HG03432 (cell line): Measurements from ENCODE around the gene SAP30.

Source experiments
- ATAC-seq: cut with Tn5 transposase; IDR thresholded peaks from one replicate; pipeline ENCODE4 v1.9.1; 2021; ENCODE audit warnings: mild to moderate bottlenecking, moderate library complexity; ENCODE audit not compliant: unreplicated experiment

Gene SAP30

DNA sequence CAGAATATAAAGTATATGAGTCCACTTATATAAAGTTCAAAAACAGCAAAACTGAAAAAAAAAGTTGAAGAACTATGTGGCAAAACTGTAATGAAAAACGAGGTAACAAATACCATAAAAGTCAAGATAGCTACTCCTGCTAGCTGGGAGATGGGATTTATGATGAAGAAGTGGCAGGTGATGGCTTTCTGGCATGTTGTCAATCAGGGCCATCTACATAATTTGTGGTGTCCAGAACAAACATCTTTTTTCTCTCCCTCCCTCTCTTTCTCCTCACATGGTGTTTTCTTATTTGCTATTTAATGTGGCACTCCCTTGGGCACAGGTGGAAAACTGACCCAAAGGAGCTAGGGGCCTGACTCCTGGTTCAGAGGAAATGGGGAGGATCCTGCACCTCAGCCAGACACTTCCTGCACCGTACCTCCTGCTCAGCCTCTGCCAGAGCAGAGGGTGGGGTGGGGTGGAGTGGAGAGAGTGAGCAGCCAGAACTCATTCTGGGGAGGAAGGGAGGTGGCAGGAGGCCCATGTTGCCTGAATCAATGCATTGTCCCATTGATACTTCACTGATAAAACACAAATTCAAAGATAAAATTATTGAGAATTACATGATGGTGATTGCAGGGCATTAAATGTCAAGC, 5.3 kb upstream of the SAP30 start:
- ATAC-seq: no peak

DNA sequence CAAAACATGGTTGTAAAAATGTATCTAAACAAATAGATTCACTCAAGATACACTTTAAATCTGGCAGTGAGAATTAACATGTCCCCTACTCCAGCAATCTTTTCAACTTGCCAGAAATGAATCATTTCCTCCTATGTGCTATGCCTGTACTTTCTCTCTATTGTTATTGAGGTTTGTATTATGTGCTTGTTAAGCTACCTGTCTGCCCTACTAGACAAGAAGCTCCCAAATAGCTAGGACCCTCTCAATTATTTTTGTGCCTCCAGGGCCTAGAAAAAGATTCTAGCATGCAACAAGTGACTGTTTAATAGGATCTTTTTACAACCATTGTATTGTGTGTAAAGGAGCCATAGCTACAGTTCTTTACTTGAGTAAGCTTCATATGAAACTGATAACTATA, 3.5 kb upstream of the SAP30 start:
- peak; percentile 18 for ATAC-seq

DNA sequence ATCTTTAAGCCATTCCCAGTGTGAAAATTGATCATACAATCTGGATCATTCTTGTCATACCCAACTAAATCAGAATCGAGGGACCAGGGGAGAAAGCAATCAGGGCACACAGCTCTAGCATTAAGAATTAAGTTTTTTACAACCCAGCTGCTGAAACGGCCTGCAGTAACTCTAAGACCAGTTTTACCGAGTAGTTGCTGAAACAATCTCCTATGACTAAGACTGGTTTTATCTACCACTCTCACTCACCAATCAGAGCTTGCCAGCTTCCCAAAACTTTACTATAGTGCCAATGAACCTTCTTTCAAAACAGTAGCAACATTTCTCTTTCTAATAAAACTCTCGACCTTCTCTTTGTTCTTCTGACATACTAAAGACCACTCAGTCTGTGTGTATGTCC, 2.8 kb upstream of the SAP30 start:
- no peak for ATAC-seq

DNA sequence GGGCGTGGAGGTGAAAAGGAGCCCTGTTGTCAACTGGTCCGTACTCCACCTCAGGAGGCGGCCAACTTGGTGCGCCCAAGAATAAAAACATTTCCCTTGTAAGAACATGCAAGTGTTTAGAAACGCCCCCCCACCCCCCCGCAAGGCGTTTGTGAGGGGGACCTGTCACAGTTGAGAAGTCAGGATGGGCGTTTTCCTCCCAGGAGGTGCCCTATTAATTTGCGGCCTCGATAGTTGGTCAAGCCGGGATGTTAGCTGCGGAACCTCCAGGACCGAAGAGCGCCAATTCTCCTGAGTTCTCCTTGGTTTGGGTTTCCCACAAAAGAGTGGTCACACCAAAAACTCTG, 651 bp upstream of the SAP30 start:
- peak; percentile 2 for ATAC-seq

DNA sequence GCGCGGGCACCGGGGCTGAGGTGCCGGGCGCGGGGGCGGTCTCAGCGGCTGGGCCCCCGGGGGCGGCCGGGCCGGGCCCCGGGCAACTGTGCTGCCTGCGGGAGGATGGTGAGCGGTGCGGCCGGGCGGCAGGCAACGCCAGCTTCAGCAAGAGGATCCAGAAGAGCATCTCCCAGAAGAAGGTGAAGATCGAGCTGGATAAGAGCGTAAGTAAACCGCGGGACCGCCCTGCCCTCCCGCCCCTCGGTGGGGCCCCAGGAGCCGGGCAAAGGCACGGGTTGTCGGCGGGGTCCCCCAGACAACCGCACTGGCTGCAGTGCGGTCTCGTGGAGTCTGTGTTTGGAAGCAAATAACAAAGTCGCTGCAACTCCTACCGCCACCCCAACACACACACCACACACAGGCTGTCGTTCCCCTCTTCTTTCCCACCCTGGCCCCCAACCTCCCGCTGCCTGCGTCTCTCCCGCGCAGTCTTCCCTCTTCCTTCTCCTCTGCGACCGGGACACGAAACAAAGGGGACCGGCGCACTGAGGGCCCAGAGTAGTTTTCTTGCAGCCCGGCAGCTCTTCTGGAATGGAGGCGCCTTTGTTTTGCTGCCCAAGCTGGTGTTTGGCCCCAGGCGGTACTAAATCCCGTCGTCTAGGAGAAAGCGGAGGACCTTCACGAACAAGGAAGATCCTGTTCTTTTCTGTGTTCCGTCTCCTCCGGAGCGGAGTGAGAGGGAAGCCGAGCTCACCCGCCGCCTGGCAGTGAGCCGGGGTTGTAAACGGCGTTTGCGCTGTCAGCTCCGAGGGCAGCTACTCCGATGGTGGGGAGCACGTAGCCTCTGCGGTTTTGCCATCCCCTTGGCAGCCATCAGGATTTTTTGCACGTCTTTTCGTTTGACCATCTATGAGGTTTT, 788 bp downstream of the SAP30 start:
- peak; percentile 27 for ATAC-seq

DNA sequence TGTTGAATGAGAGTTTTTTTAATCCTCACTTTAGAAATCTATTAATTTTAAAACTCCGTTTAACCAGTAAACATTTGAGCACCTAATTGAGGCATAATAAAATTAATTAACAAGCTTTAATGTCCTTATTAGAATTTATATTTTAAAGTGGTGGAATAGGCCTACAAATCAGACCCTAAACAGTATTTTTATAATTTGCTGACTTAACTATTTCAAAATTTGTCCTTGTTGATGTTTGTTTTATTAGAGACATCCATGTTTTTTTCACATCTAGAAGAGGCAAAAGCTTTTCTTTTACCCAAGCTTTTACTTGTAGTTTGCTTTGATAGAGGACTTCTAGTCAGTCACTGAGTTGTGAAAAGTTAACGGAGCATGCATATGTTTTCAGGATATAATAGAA, 3.8 kb downstream of the SAP30 start:
- no peak for ATAC-seq

DNA sequence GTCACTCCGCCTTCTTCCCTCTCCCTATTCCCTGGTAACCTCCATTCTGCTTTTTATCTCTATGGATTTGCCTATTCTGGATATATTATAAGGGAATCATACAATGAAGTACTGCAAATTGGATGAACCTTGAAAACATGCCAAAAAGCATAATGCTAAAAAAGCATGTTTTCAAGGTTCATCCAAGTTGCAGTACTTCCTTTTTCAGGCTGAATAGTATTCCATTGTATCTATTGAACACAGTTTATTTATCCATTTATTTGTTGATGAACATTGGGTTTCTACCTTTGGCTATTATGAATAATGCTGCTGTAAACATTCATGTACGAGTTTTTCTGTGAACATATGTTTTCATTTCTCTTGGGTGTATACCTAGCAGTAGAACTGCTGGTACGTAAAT, 9.2 kb downstream of the SAP30 start:
- ATAC-seq: no peak

DNA sequence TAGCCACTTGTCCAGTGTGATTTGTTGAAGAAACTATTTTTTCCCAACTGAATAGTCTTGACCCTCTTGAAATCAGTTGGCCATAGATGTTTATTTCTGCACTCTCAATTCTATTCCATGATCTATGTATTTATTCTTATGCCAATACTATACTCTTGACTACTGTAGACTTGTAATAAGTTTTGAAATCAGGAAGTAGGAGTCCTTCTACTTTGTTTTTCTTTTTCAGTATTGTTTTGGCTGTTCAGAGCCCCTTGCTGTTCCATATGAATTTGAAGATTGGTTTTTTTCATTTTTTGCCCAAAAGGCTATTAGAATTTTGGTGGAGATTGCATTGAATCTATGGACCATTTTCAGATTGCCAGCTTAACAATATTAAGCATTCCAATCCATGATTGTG, 10.2 kb downstream of the SAP30 start:
- no peak for ATAC-seq

DNA sequence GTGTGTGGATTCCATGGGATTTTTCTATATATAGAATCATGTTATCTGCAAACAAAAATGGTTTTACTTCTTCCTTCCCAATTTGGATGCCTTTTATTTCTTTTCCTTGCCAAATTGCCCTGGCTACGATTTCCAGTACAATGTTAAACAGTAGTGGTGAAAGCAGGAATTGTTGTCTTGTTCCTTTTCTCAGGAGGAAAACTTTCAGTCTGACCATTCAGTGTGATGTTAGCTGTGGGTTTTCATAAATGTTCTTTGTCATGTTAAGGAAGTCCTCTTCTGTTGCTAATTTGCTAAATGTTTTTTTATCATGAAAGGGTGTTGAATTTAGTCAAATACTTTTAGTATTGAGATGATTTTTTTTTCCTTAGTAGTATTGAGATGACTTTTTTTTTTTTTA, 10.9 kb downstream of the SAP30 start:
- no peak for ATAC-seq

DNA sequence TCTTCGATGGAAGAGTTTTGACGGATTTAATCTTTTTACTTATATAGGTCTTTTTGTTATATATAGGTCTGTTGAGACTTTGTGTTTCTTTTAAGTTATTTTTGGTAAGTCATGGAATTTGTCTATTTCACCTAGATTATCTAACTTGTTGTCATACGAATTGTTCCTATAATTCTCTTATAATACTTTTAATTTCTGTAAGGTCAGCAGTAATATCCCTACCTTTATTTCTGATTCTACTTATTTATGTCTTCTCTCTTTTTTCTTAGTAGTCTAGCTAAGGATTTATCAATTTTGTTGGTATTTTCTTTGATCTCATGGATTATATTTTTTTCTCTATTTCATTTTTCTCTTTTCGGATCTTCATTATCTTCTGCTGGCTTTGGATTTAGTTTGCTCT, 11.6 kb downstream of the SAP30 start:
- ATAC-seq: no peak

DNA sequence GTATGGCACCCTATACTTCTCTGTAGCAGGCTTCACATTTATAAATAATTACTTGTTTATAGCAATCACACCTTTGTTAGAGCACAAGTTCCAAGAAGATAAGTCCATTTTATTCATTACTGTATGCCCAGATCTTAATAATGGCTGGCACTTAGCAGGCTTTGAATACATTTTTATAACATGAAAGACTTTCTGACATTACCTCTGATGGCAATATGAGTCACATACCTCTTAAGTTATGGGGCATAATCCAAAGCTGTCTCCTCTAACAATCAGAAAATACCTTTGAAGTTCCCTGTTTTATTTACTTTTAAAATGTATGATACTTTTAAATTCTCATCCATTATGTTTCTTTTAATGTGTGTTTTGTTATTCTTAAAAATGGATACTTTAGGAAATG, 16.0 kb downstream of the SAP30 start:
- ATAC-seq: no peak

DNA sequence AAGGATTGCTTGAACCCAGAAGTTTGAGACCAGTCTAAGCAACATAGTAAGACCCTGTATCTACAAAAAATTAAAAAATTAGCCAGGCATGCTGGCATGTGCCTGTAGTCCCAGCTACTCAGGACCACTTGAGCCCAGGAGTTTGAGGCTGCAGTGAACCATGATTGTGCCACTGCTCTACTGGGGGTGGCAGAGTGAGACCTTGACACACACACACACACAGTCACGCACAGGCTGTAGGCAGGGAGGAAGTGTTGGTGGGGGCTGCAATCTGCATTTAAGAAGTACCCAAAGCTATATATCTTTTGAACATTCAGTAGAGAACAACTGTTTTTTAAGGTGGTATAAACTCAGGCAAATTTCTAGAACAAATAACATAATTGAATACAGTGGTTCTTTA, 20.9 kb downstream of the SAP30 start:
- no peak for ATAC-seq

DNA sequence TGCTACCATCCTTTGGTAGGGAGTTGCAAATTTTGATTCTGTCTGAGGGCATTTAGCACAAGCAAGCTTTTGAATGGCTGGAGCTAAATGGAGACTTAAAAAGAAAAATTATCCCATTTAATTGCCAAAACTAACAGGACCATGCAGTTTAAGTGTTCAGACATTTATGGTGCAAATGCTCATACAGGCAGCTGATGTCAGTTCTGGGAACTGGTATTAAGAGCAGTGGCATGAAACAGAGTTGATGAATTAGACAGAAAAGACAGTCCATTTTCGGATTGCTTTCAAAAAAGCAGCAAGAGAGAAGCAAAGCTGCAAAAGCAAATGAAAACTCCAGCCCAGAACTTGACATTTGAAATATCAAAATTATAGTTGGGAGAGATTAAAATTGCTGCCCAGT, 26.9 kb downstream of the SAP30 start:
- no peak for ATAC-seq

DNA sequence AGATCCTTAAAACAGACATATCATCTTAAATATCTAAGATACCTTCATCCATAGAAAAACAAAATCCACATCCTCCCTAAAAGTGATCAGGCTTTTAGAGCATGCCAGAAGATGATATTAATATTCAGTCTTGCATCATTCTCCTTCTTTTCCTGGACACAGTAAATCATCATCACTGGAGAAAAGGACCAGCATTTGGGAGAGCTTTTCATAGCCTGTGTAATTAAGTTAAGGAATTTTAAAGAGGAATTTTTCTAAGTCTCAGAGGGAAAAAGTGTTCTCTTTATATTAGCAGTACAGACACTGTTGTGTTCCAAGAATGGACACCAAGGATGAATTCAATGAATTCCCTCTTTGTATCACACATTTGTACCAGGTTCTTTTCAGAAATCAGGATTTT, 27.5 kb downstream of the SAP30 start:
- ATAC-seq: no peak

DNA sequence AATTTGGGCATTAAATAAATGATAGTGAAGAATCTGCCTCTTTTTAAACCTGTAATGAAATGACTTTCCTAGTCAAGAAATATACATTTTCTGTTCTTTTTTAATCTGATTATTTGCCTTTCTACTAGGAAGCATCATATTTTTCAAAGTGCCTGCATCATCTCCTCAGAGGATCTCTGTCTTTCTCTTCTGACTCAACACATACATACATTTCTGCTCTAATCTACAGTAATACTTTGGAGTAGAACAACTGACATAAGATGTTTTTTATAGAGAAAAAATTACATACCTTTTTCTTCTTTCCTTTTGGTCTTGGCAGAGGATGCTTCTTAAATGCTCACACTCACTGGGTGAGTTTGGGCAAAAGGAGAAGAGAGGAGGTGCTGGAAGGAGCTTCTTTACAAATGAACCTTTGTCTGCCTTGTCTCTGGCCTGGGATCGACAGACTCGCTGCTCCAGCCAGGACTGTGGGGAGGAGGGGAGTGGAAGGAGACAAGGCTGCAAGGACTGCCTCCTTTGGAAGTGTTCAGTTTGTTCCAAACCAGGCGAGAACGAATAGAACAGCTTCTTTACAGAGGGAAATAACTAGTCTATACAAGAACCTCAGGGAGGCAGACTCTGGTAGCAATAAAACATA, 28.1 kb downstream of the SAP30 start, which contains the start of gene SCRG1:
TSS of gene SCRG1 (minus strand) at position 338 of the 637 bp plus-strand sequence. CDS start 7,702 bp downstream, outside the sequence.
- no peak for ATAC-seq

DNA sequence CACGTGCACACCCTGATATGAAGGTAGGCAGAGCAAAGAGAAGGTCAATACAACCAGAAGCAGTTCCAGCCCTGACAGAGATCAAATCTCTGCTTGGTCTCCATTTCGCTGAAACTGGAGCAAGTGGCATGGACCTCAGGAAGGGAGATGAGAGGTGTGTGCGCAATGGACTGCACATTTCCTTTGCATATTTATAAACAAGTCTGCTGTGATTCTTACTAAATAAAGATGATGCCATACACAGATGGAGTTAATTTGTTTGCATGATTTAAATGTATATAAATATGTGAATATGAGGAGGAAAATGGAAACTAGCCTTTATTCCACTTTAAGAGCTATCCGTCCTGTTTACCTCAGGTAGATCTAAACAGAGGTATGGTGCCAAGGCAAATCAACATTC, 30.3 kb downstream of the SAP30 start:
- ATAC-seq: no peak

DNA sequence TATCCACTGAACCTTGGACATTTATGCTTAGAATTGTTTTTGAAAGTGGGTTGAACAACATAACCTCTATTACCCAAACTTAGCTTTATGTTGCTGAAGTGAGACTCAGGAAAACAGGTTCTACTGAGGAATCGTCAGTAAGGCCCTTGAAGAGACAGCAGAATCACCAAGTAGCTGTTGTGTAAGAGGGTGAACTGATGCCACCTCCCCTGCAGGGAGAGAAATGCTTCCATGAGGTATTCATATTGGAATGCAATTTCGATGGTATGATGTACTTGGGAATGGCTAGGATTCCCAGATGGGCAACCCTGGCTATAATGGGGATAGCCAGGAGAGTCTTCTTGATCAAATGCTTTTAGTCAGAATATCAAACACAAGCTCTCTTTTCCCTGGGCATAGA, 32.3 kb downstream of the SAP30 start:
- no peak for ATAC-seq

DNA sequence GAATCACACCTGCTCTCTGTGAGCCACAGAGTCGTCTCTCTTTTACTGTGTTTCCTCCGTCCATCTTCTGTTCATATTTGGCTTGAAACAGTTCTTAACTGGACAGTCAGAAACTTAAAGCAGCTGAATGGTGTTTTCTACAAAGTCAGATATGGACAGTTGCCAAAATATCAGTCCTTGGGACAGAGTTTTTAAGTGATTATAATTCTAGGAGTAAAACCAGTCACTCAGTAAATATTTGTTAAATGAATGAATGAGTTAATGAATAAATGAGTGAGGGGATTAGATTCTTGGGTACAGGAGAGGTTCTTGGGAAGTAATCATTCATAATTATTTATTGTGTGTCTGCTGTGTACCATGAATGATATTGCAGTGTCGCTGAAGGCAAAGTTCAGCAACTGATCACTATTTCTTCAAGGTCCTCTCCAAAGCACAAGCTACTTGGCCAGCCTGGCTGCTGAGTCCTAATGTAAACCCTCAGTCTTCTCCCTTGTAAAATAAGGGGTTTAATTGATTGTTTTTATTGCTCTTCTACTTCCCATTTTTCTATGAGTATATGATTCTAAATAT, 33.6 kb downstream of the SAP30 start:
- ATAC-seq: no peak

DNA sequence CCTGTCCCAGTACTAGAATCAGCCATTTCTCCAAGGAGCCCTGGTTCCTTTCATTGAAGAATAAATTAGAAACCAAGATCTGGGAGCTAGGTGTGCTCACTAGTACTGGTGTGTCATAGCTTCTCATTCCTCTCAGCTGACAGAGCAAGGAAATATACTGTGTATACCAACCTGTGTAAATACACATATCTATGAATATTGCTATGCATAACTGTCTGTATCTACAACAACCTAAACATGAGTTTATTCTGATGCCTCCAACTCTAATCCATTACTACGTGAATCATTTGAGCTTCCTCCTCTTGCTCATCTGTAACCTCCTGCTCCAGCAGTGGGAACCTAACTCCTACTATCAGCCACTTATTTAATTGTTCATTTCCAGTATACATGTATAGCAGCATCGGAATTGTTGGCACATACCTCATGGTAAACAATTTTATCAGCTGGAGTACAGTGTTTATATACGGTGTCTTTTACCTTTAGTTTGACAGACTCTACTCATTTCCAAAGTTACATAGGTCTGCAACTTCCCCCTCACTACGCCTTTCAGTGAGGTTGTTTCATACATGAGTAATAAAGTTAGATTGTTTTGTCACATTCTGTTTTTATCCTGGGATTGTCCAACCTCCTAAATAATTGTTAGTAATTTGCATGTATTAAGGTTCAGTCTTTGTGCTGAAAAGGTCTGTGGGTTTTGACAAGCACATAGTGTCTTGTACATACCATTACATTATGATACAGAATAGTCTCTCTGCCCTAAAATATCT, 35.3 kb downstream of the SAP30 start:
- ATAC-seq: peak; percentile 73

DNA sequence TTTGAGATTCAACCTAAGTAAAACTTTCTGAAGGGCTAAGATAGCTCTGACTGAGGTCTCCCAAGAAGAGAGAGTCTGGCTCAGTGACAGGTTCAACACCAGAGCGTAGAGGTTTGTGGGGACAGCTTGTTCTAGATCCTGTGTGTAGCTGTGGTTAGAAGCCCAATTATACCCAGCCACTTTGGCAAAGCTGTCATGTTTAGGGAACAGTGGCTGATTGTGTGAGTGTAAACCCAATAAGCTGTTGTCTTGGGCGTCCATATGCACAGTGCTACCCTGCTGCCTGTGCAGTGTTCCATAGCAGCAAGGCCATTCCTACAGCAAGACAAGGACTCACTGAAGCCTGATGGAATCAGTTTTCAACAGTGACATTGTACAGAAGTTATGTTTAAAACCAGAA, 39.3 kb downstream of the SAP30 start:
- ATAC-seq: no peak

DNA sequence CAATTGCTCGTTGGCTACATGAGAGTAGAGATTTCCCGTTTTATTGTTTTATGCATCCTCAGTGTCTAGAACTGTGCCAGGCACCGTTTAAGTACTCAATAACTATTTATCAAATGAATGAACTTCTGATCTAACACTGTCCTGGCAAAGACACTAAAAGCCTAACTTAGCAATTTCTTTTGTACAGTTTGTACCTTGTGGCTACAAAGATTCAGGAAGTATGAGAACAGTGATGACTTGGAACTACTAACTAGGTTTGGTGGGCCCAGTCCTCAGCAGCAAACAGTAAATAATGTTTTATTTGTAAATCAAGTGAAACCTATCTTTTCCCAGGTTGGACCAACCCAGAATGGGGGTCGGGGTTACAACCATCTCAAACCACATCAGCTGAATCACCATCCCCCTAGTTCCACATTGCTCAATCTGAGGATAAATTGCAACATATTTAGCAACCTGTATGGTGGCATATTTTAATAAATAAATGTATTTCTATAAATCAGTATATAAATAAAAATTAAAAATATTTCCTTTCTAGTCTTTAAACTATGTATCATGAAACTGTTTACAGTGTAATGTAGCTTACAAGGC, 40.4 kb downstream of the SAP30 start:
- no peak for ATAC-seq
